GM13976 (cell line): ENCODE results near the gene ABCB9.
"Not testable (repeated sequence)": the region's sequence is repeated elsewhere in the genome, so short reads cannot be mapped to it uniquely, and the experiment has no call there.

ENCODE experiments used
- DNase-seq: peaks from one replicate; pipeline ENCODE4 v3.0.0; 2012; ENCODE audit warnings: low spot score
- CTCF ChIP-seq: IDR thresholded peaks from 2 replicates; pipeline ENCODE4 v1.5.1; 2012; ENCODE audit warnings: borderline replicate concordance, mild to moderate bottlenecking; ENCODE audit not compliant: insufficient read depth; ENCODE audit errors: extremely low read depth, missing control alignments, control extremely low read depth
- in situ Hi-C: fragments of 300-500 bp; cut with MboI; formaldehyde crosslinking; loops from one replicate; pipeline ENCODE4 v1.12.0; 2022; ENCODE audit warnings: low sequenced_read_pairs, mixed read lengths, inconsistent platforms; ENCODE audit not compliant: unreplicated experiment

ABCB9 gene

GRCh38 chr12:122965851-122966742 is at the start of gene ABCB9:
Gene ABCB9 (minus strand): TSS chr12:122966463. CDS start chr12:122960235, 6,228 bp downstream.
- DNase-seq, result peak; percentile 99
- in situ Hi-C loops, result no loop called here
- no peak for TF ChIP-seq CTCF

GRCh38 chr12:123014473-123014872 is 48.2 kb upstream of the ABCB9 start:
- in situ Hi-C loops, DNase-seq: not testable (repeated sequence)

- in situ Hi-C loops, result no loop called here
- no peak for DNase-seq
- TF ChIP-seq CTCF, result no peak
Measured at GRCh38 chr12:123013185-123014095, 47.2 kb upstream of the ABCB9 start.

- in situ Hi-C loops, result no loop called here
- DNase-seq, result no peak
- TF ChIP-seq CTCF, result no peak
Measured at GRCh38 chr12:123011701-123012100, 45.4 kb upstream of the ABCB9 start.

- in situ Hi-C loops, result no loop called here
- no peak for DNase-seq
- no peak for TF ChIP-seq CTCF
Measured at GRCh38 chr12:123010681-123011080, 44.4 kb upstream of the ABCB9 start.

- DNase-seq, result no peak
- in situ Hi-C loops, result no loop called here
- no peak for TF ChIP-seq CTCF
Measured at GRCh38 chr12:123010110-123010509, 43.8 kb upstream of the ABCB9 start.
